Stomach (tissue), 9 donors: ENCODE results near the gene ZNF423. TPM values are rescaled to one million over a fixed set of nuclear protein-coding genes. Genes with fewer than 3 reads are reported as not detected.
"Not testable (repeated sequence)": the region's sequence is repeated elsewhere in the genome, so short reads cannot be mapped to it uniquely, and the experiment has no call there.

ENCODE experiments used
- DNase-seq, 2 donors: peaks; one replicate each; pipeline versions ENCODE4 v3.0.0 to v3.0.0-alpha.2; 2013 to 2019
- H3K27ac ChIP-seq, 5 donors: fragments of 200-600 bp in 4 of 5; sonication (generic) in 4 of 5; one replicate each; pipeline ENCODE4 v1.5.1; 2013 to 2019; ENCODE audit warnings: mild to moderate bottlenecking in 1 of 5, moderate library complexity in 1 of 5
- H3K27me3 ChIP-seq, 3 donors: fragments of 200-600 bp; sonication (generic); one replicate each; pipeline ENCODE4 v1.5.1; 2017 to 2019; ENCODE audit warnings: mixed run types in 1 of 3
- H3K36me3 ChIP-seq, 4 donors: fragments of 200-600 bp; sonication (generic); 1 replicate in 3 of 4; 2 replicates in 1 of 4; pipeline ENCODE4 v1.5.1; 2016 to 2019
- H3K4me1 ChIP-seq, 4 donors: fragments of 200-600 bp; sonication (generic); one replicate each; pipeline ENCODE4 v1.5.1; 2016 to 2019
- H3K4me3 ChIP-seq, 4 donors: fragments of 200-600 bp; sonication (generic) in 3 of 4; one replicate each; pipeline ENCODE4 v1.5.1; 2016 to 2019; ENCODE audit warnings: mild to moderate bottlenecking in 1 of 4
- H3K9me3 ChIP-seq, 4 donors: fragments of 200-600 bp; sonication (generic); one replicate each; pipeline ENCODE4 v1.5.1; 2016 to 2019
- CTCF ChIP-seq, 7 experiments: fragments of 450-650 bp in 4 of 7; fragments of 200-600 bp in 3 of 7; sonication (generic) in 3 of 7; IDR thresholded peaks; one replicate each; pipeline ENCODE4 v1.5.1; 2016 to 2019; ENCODE audit warnings: antibody characterized with exemption in 7 of 7, control low read depth in 2 of 7, mild to moderate bottlenecking in 1 of 7
- EP300 ChIP-seq: sonication (generic); formaldehyde crosslinking; IDR thresholded peaks from one replicate; pipeline ENCODE4 v1.6.1; 2017; ENCODE audit warnings: antibody characterized with exemption
- POLR2A ChIP-seq, 4 donors: fragments of 450-650 bp; IDR thresholded peaks; one replicate each; pipeline ENCODE4 v1.6.1; 2016; ENCODE audit warnings: antibody characterized with exemption in 4 of 4, control low read depth in 2 of 4, mild to moderate bottlenecking in 1 of 4, moderate library complexity in 1 of 4
- POLR2AphosphoS5 ChIP-seq, 3 donors: sonication (generic); formaldehyde crosslinking; IDR thresholded peaks; one replicate each; pipeline ENCODE4 v1.6.1; 2016; ENCODE audit warnings: antibody characterized with exemption in 3 of 3
- WGBS, 5 donors: extraction: QIAGEN DNeasy Blood & Tissue Kit in 3 of 5; methylation state at CpG; one replicate each; pipeline versions ENCODE4 v1.1.5 to v1.1.7; 2013 to 2018; 5-methylcytosine and 5-hydroxymethylcytosine counted together
- intact Hi-C: fragments of 100-400 bp; cut with DNase I; formaldehyde crosslinking; loops from one replicate; pipeline ENCODE4 v1.15.1; 2023; ENCODE audit warnings: low total_unique reads
- polyA plus RNA-seq, 3 donors: library from polyadenylated mRNA; stranded (reverse); fragments of 200-250 nt; gene quantifications; one replicate each; pipeline ENCODE4 v1.2.3, GENCODE V29; 2013
- total RNA-seq, 5 donors: library from RNA; depleted of rRNA; stranded (reverse); fragments of >200 nt; gene quantifications; one replicate each; pipeline versions ENCODE4 v1.1.0 to v1.2.3, GENCODE V29; 2014 to 2016
- donor health status: healthy with polysubstance abuse.
- donor health status: Bipolar disorder and iron deficiency.
- donor health status: healthy.

ZNF423 gene
- total and polyA plus RNA-seq, 8 donors = 0.29 to 3.5 (median 1.0) TPM

GRCh38 chr16:49682577-49683165 lies 173.2 kb downstream of the ZNF423 start:
- Histone ChIP-seq H3K27ac (no peak overlapping the region), H3K4me1 (no peaks in the 10 kb centered on the region), H3K4me3 (no peak overlapping the region), H3K9me3 (peaks cover 0 to 13% (median 3%) of the 10 kb centered on the region in 4 donors), H3K27me3 (no peaks in the 10 kb centered on the region), H3K36me3 (no peaks in the 10 kb centered on the region)
- no peak for DNase-seq
- TF ChIP-seq POLR2AphosphoS5 (IDR thresholded peaks at IDR 0.05) = no peak
- TF ChIP-seq CTCF (IDR thresholded peaks at IDR 0.05) = no peak
- no peak for TF ChIP-seq POLR2A (IDR thresholded peaks at IDR 0.05)
- TF ChIP-seq EP300 = no peak
- intact Hi-C loops = no loop called here
- 92 to 96% (median 94%) methylated on average over 6 to 16 of the region's 16 CpGs for WGBS, 5 donors

GRCh38 chr16:49681217-49681883 lies 174.6 kb downstream of the ZNF423 start:
- no peak overlapping the region for H3K4me3 ChIP-seq
- no peaks in the 10 kb centered on the region for H3K36me3 ChIP-seq
- no peaks in the 10 kb centered on the region for H3K27me3 ChIP-seq
- no peak for DNase-seq
- WGBS, 5 donors = 79 to 89% (median 84%) methylated on average over 9 of the region's 9 CpGs
- intact Hi-C loops = no loop called here
- H3K4me1 ChIP-seq = no peaks in the 10 kb centered on the region
- peaks cover 0 to 13% (median 3%) of the 10 kb centered on the region in 4 donors for H3K9me3 ChIP-seq
- TF ChIP-seq CTCF (IDR thresholded peaks at IDR 0.05) = no peak
- no peak for TF ChIP-seq POLR2AphosphoS5 (IDR thresholded peaks at IDR 0.05)
- TF ChIP-seq POLR2A (IDR thresholded peaks at IDR 0.05) = no peak
- TF ChIP-seq EP300 = no peak
- no peak overlapping the region for H3K27ac ChIP-seq

GRCh38 chr16:49679095-49679494 lies 176.8 kb downstream of the ZNF423 start:
- no peak for TF ChIP-seq POLR2A (IDR thresholded peaks at IDR 0.05)
- TF ChIP-seq POLR2AphosphoS5 (IDR thresholded peaks at IDR 0.05) = no peak
- TF ChIP-seq CTCF (IDR thresholded peaks at IDR 0.05) = no peak
- TF ChIP-seq EP300 = no peak
- no peak for DNase-seq
- Histone ChIP-seq H3K27ac (no peak overlapping the region), H3K9me3 (peaks cover 0 to 13% (median 3%) of the 10 kb centered on the region in 4 donors), H3K4me3 (no peak overlapping the region), H3K27me3 (no peaks in the 10 kb centered on the region), H3K36me3 (no peaks in the 10 kb centered on the region), H3K4me1 (no peaks in the 10 kb centered on the region)
- WGBS, 5 donors = 91 to 96% (median 94%) methylated on average over 6 to 7 of the region's 7 CpGs
- intact Hi-C loops = no loop called here

GRCh38 chr16:49677661-49678060 lies 178.3 kb downstream of the ZNF423 start:
- intact Hi-C loops, DNase-seq, H3K27ac ChIP-seq, H3K36me3 ChIP-seq, H3K27me3 ChIP-seq, H3K4me3 ChIP-seq, H3K4me1 ChIP-seq: not testable (repeated sequence)
- peaks cover 0 to 13% (median 3%) of the 10 kb centered on the region in 4 donors for H3K9me3 ChIP-seq
- WGBS, 5 donors = 89 to 95% (median 93%) methylated on average over 6 of the region's 6 CpGs

- H3K4me3 ChIP-seq = no peak overlapping the region
- H3K4me1 ChIP-seq = peaks cover 0 to 6% (median 0%) of the 10 kb centered on the region in 4 donors
- H3K27ac ChIP-seq = no peak overlapping the region
- WGBS, 5 donors = 52 to 69% (median 60%) methylated on average over 6 to 10 of the region's 10 CpGs
- intact Hi-C loops = no loop called here
- no peaks in the 10 kb centered on the region for H3K27me3 ChIP-seq
- DNase-seq = no peak
- TF ChIP-seq CTCF (IDR thresholded peaks at IDR 0.05) = no peak
- TF ChIP-seq POLR2AphosphoS5 (IDR thresholded peaks at IDR 0.05) = no peak
- TF ChIP-seq EP300 = no peak
- no peak for TF ChIP-seq POLR2A (IDR thresholded peaks at IDR 0.05)
- H3K9me3 ChIP-seq = peaks cover 0 to 8% (median 2%) of the 10 kb centered on the region in 4 donors
- no peaks in the 10 kb centered on the region for H3K36me3 ChIP-seq
These were observed 180.5 kb downstream of the ZNF423 start for GRCh38 chr16:49675413-49675812.
